Endothelial cell (in vitro differentiated cells): ENCODE results near the gene LSM10. TPM values are rescaled to one million over a fixed set of nuclear protein-coding genes. Genes with fewer than 3 reads are reported as not detected.

Experiments used
- DNase-seq: peaks from one replicate; pipeline ENCODE4 v3.0.0; 2021; ENCODE audit warnings: low spot score
- H3K27ac Mint-ChIP-seq: one replicate; pipeline ENCODE4 v1.8.0; 2021; ENCODE audit warnings: mixed read lengths, inconsistent platforms; ENCODE audit not compliant: unreplicated experiment
- H3K27me3 Mint-ChIP-seq: one replicate; pipeline ENCODE4 v1.8.0; 2021; ENCODE audit warnings: mild to moderate bottlenecking, moderate library complexity, mixed read lengths, inconsistent platforms; ENCODE audit not compliant: unreplicated experiment
- H3K36me3 Mint-ChIP-seq: one replicate; pipeline ENCODE4 v1.8.0; 2021; ENCODE audit warnings: mild to moderate bottlenecking, low read depth, mixed read lengths, inconsistent platforms; ENCODE audit not compliant: unreplicated experiment
- H3K4me1 Mint-ChIP-seq: one replicate; pipeline ENCODE4 v1.8.0; 2021; ENCODE audit warnings: mild to moderate bottlenecking, mixed read lengths, inconsistent platforms; ENCODE audit not compliant: unreplicated experiment
- H3K4me3 Mint-ChIP-seq: one replicate; pipeline ENCODE4 v1.8.0; 2021; ENCODE audit warnings: mild to moderate bottlenecking, mixed read lengths, inconsistent platforms; ENCODE audit not compliant: unreplicated experiment
- H3K9me3 Mint-ChIP-seq: one replicate; pipeline ENCODE4 v1.8.0; 2021; ENCODE audit warnings: mixed read lengths, inconsistent platforms; ENCODE audit not compliant: unreplicated experiment
- CTCF ChIP-seq: fragments of 200-600 bp; sonication (generic); IDR thresholded peaks from one replicate; pipeline ENCODE4 v1.5.0; 2021; ENCODE audit warnings: antibody characterized with exemption; ENCODE audit not compliant: unreplicated experiment
- total RNA-seq: library from RNA; stranded (reverse); fragmentation: NEBNext Ultra II Directional; extraction: Animal tissue kit (Norgen Biotek cat#: 25700); gene quantifications from one replicate; pipeline ENCODE4 v1.2.1, GENCODE V29; 2021; ENCODE audit not compliant: unreplicated experiment

The LSM10 gene
- total RNA-seq, 1 donor from 2014 or later, result 22.3 TPM

- peaks cover 14% of the 10 kb centered on the region for H3K4me1 Mint-ChIP-seq
- peaks cover 1% of the 10 kb centered on the region for H3K27me3 Mint-ChIP-seq
Observed at GRCh38 chr1:36350659-36351226, 47.0 kb downstream of the LSM10 start.

DNA sequence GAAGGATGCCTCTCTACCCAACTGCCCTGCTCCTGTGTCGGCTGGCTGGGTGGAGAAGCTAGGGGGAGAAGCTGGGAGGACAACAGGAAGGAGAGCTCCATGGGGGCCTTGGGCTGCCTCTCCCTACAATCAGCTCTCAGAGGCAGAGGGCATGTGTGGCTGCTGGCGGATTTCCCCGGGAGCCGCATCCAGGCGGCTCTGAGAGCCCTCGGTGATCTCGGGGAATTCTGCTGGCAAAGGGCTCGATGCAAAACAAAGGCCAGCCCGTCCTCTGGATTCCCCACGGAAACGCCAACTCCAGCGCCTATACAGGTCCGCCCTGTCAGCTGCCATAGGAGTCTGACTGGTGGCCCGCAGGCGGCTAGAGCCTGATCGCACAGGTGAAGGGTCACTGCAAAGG is 47.9 kb downstream of the LSM10 start:
- H3K9me3 Mint-ChIP-seq, result no peaks in the 10 kb centered on the region
- DNase-seq, result no peak
- peaks cover 12% of the 10 kb centered on the region for H3K4me1 Mint-ChIP-seq
- TF ChIP-seq CTCF, result no peak
- H3K4me3 Mint-ChIP-seq, result no peak overlapping the region
- no peak overlapping the region for H3K27ac Mint-ChIP-seq
- H3K36me3 Mint-ChIP-seq, result peaks cover 35% of the 10 kb centered on the region
- peaks cover 6% of the 10 kb centered on the region for H3K27me3 Mint-ChIP-seq

More at GRCh38 chr1:36350659-36351226, 47.0 kb downstream of the LSM10 start:
- TF ChIP-seq CTCF, result no peak
- no peak overlapping the region for H3K4me3 Mint-ChIP-seq
- no peaks in the 10 kb centered on the region for H3K9me3 Mint-ChIP-seq
- H3K36me3 Mint-ChIP-seq, result peaks cover 35% of the 10 kb centered on the region
- no peak overlapping the region for H3K27ac Mint-ChIP-seq
- no peak for DNase-seq

DNA sequence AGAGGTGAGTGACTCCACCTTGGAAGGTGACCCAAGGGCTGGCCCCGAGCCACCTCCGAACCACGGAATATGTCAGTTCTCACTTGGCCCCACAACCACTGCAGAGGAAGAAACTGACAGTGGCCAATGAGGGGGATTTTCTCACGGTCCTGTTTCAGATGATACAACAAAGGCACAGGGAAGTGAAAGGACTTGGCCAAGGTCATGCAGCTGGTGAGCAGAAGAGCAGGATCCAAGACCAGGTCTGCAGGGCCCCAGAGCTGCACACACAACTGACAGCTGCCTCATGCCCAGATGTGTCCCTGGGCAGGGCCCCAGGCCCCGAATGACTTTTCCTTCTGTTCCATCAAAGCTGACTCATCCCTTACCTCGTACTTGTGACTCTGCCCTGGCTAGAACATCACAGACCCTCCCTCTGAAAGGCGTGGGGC is 48.5 kb downstream of the LSM10 start:
- TF ChIP-seq CTCF, result no peak

DNA sequence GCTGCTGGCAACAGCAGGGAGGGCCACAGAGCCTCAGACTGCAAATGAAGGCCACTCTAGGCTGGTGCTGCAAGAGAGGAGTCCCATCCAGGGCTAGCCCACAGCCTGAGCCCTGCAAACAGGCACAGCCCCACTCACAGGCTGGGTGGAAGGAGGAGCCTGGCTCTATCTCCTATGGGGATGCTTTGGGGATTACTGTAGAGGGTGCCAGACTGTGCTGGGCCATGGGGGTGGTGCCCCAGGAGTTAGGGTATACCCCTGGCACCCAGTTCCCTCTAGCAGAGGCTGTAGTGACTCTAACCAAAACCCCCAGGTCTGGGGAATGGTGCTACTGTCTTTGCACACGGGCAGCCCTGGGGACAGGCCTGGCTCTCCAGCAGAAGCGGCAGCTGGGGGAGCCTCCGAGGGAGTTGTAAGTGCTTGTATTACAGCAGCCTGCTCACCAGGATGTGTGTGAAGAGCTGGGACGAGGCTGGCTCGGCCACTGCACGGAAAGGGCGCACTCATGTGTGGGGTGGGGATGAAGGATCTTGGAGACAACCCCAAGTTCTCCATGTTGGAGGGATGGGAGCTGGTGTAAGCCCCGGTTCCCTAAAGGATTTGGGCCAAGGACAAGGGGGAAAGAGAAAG is 50.9 kb downstream of the LSM10 start:
- no peaks in the 10 kb centered on the region for H3K9me3 Mint-ChIP-seq
- H3K27ac Mint-ChIP-seq, result no peak overlapping the region
- H3K4me3 Mint-ChIP-seq, result no peak overlapping the region
- peaks cover 9% of the 10 kb centered on the region for H3K27me3 Mint-ChIP-seq
- H3K36me3 Mint-ChIP-seq, result peaks cover 25% of the 10 kb centered on the region
- DNase-seq, result no peak
- no peak for TF ChIP-seq CTCF
- peaks cover 3% of the 10 kb centered on the region for H3K4me1 Mint-ChIP-seq

More for the DNA sequence above, 48.5 kb downstream of the LSM10 start:
- Mint-ChIP-seq H3K36me3 (peaks cover 35% of the 10 kb centered on the region), H3K4me1 (peaks cover 12% of the 10 kb centered on the region), H3K4me3 (no peak overlapping the region), H3K27ac (no peak overlapping the region), H3K27me3 (peaks cover 7% of the 10 kb centered on the region), H3K9me3 (no peaks in the 10 kb centered on the region)
- DNase-seq, result no peak

GRCh38 chr1:36345353-36345752 is 52.4 kb downstream of the LSM10 start:
- Mint-ChIP-seq H3K9me3 (no peaks in the 10 kb centered on the region), H3K4me3 (no peak overlapping the region), H3K36me3 (peaks cover 30% of the 10 kb centered on the region), H3K27ac (no peak overlapping the region), H3K27me3 (peaks cover 11% of the 10 kb centered on the region), H3K4me1 (peaks cover 3% of the 10 kb centered on the region)
- no peak for DNase-seq
- no peak for TF ChIP-seq CTCF
